Activated CD4-positive, alpha-beta T cell treated with anti-CD3 and anti-CD28 coated beads, Interleukin-2, amount 50 U/mL, for 48 hours (primary cell): ENCODE measurements around the gene MPPED1.

ENCODE experiments used
- DNase-seq, 2 experiments: peaks; one replicate each; pipeline ENCODE4 v3.0.0-alpha.2; 2020

Gene MPPED1

GRCh38 chr22:43411869-43412807 lies at the start of gene MPPED1:
Gene MPPED1 (plus strand): TSS chr22:43412014. CDS start chr22:43424986, 12,972 bp downstream.
- no peak for DNase-seq

- DNase-seq, result no peak
Measured at GRCh38 chr22:43363315-43364168, 48.3 kb upstream of the MPPED1 start.

- no peak for DNase-seq
Measured at GRCh38 chr22:43364169-43364435, 47.7 kb upstream of the MPPED1 start.

- DNase-seq, result no peak
Measured at GRCh38 chr22:43365715-43366440, 45.9 kb upstream of the MPPED1 start.

GRCh38 chr22:43370036-43370435 lies 41.8 kb upstream of the MPPED1 start:
- DNase-seq, result no peak

- DNase-seq, result no peak
Measured at GRCh38 chr22:43375951-43376455, 35.8 kb upstream of the MPPED1 start.

GRCh38 chr22:43376765-43377547 lies 34.9 kb upstream of the MPPED1 start:
- DNase-seq, result no peak

- DNase-seq, result no peak
Measured at GRCh38 chr22:43377548-43377895, 34.3 kb upstream of the MPPED1 start.

GRCh38 chr22:43377896-43378704 lies 33.7 kb upstream of the MPPED1 start:
- peak in 1 of 2 experiments; percentile 10 for DNase-seq

GRCh38 chr22:43381693-43382092 lies 30.1 kb upstream of the MPPED1 start:
- no peak for DNase-seq

GRCh38 chr22:43384863-43385262 lies 27.0 kb upstream of the MPPED1 start:
- DNase-seq, result no peak

GRCh38 chr22:43385770-43386641 lies 25.8 kb upstream of the MPPED1 start:
- DNase-seq, result peak; percentile 68 to 76

- DNase-seq, result no peak
Measured at GRCh38 chr22:43387815-43388214, 24.0 kb upstream of the MPPED1 start.

GRCh38 chr22:43388420-43388851 lies 23.4 kb upstream of the MPPED1 start:
- DNase-seq, result peak; percentile 76 to 81

GRCh38 chr22:43389227-43389836 lies 22.5 kb upstream of the MPPED1 start:
- no peak for DNase-seq

- no peak for DNase-seq
Measured at GRCh38 chr22:43390166-43390565, 21.6 kb upstream of the MPPED1 start.

- no peak for DNase-seq
Measured at GRCh38 chr22:43390872-43391271, 20.9 kb upstream of the MPPED1 start.

- no peak for DNase-seq
Measured at GRCh38 chr22:43391306-43391705, 20.5 kb upstream of the MPPED1 start.

- no peak for DNase-seq
Measured at GRCh38 chr22:43392385-43392989, 19.3 kb upstream of the MPPED1 start.
